A673 (cell line): ENCODE data around the gene SSR1. TPM values are rescaled to one million over a fixed set of nuclear protein-coding genes. Genes with fewer than 3 reads are reported as not detected.

Experiments used
- BruUV-seq: library from RNA; stranded (reverse); fragments of 400-500 nt; replicated peaks from 2 replicates; lab custom pipeline; 2021; lab: Mats Ljungman, UMichigan
- CTCF ChIA-PET: fragments of 300-600 bp; sonication (Branson Sonifier 250); formaldehyde crosslinking; loops from one replicate; lab custom pipeline; 2022; ENCODE audit warnings: antibody characterized with exemption; lab: Charles Lee
- POLR2A ChIA-PET: fragments of 300-600 bp; sonication (Branson Sonifier 250); formaldehyde crosslinking; loops from one replicate; lab custom pipeline; 2022; ENCODE audit warnings: antibody characterized with exemption; ENCODE audit not compliant: low non-redundant PET; lab: Charles Lee
- DNase-seq: peaks from one replicate; pipeline ENCODE4 v3.0.0-alpha.2; 2015; ENCODE audit warnings: low spot score
- H3K27ac ChIP-seq: fragments of 200-600 bp; sonication (generic); 2 replicates; pipeline ENCODE4 v1.5.1; 2016; ENCODE audit warnings: mixed run types, low read depth, mild to moderate bottlenecking, mixed read lengths, antibody characterized with exemption, low read length; ENCODE audit not compliant: poor library complexity, severe bottlenecking
- H3K27me3 ChIP-seq: fragments of 200-600 bp; sonication (generic); replicated peaks from 2 replicates; pipeline ENCODE4 v1.6.1; 2017; ENCODE audit warnings: mixed run types, low read depth, mild to moderate bottlenecking, mixed read lengths, antibody characterized with exemption, low read length; ENCODE audit not compliant: insufficient read depth, poor library complexity
- H3K36me3 ChIP-seq: fragments of 200-600 bp; sonication (generic); 2 replicates; pipeline ENCODE4 v1.6.1; 2016; ENCODE audit warnings: mixed run types, mild to moderate bottlenecking, mixed read lengths, antibody characterized with exemption, low read length; ENCODE audit not compliant: insufficient read depth, poor library complexity, severe bottlenecking
- H3K4me1 ChIP-seq: fragments of 200-600 bp; sonication (generic); 2 replicates; pipeline ENCODE4 v1.6.1; 2017; ENCODE audit warnings: mixed run types, mild to moderate bottlenecking, mixed read lengths, antibody characterized with exemption, low read length; ENCODE audit not compliant: insufficient read depth, poor library complexity, severe bottlenecking
- H3K4me3 ChIP-seq: fragments of 200-600 bp; sonication (generic); 2 replicates; pipeline ENCODE4 v1.5.1; 2016; ENCODE audit warnings: low read depth, mixed run types, mild to moderate bottlenecking, mixed read lengths, low read length; ENCODE audit not compliant: poor library complexity, severe bottlenecking
- H3K9me3 ChIP-seq: fragments of 200-600 bp; sonication (generic); 2 replicates; pipeline ENCODE4 v1.6.1; 2016; ENCODE audit warnings: mixed run types, low read depth, mild to moderate bottlenecking, mixed read lengths, antibody characterized with exemption, low read length; ENCODE audit not compliant: poor library complexity, severe bottlenecking
- CTCF ChIP-seq: fragments of 300-800, 200-600 bp; sonication (generic); conservative IDR thresholded peaks from 2 replicates; pipeline ENCODE4 v1.5.1; 2017; ENCODE audit warnings: low read depth, mild to moderate bottlenecking, antibody characterized with exemption, low read length, moderate library complexity, mixed read lengths
- EZH2 ChIP-seq: fragments of 200-600 bp; sonication (generic); IDR thresholded peaks from 2 replicates; pipeline ENCODE4 v1.6.1; 2017; ENCODE audit warnings: borderline replicate concordance, low read depth, mild to moderate bottlenecking, mixed read lengths, antibody characterized with exemption, low read length; ENCODE audit not compliant: poor library complexity, severe bottlenecking
- intact Hi-C: fragments of 100-400 bp; cut with micrococcal nuclease; formaldehyde crosslinking; loops from one replicate; pipeline ENCODE4 v1.10.0; 2022; ENCODE audit not compliant: unreplicated experiment
- total RNA-seq: library from RNA; stranded (reverse); gene quantifications from 2 replicates; pipeline ENCODE4 v1.2.3, GENCODE V29; 2021

Gene SSR1
- total RNA-seq, 1 experiment from 2014 or later: 161 TPM

GRCh38 chr6:7230327-7230691 lies 82.7 kb downstream of the SSR1 start:
- H3K4me1 ChIP-seq: no peaks in the 10 kb centered on the region
- CTCF ChIA-PET: no interaction called here
- H3K36me3 ChIP-seq: peaks cover 68% of the 10 kb centered on the region
- intact Hi-C loops: no loop called here
- H3K27me3 ChIP-seq: no peaks in the 10 kb centered on the region
- no peak overlapping the region for H3K27ac ChIP-seq
- TF ChIP-seq EZH2: no peak
- POLR2A ChIA-PET: no interaction called here
- H3K4me3 ChIP-seq: no peak overlapping the region
- BruUV-seq: no TSS peak
- H3K9me3 ChIP-seq: no peaks in the 10 kb centered on the region
- DNase-seq: no peak

GRCh38 chr6:7229376-7230326 lies 83.3 kb downstream of the SSR1 start:
- H3K4me1 ChIP-seq: no peaks in the 10 kb centered on the region
- no peak overlapping the region for H3K4me3 ChIP-seq
- H3K27ac ChIP-seq: no peak overlapping the region
- H3K27me3 ChIP-seq: no peaks in the 10 kb centered on the region
- no TSS peak for BruUV-seq
- DNase-seq: no peak
- POLR2A ChIA-PET: no interaction called here
- H3K36me3 ChIP-seq: peaks cover 68% of the 10 kb centered on the region
- no peaks in the 10 kb centered on the region for H3K9me3 ChIP-seq
- CTCF ChIA-PET: no interaction called here
- TF ChIP-seq EZH2 (no peak), CTCF (no peak)
- intact Hi-C loops: no loop called here

GRCh38 chr6:7228662-7229375 lies 84.2 kb downstream of the SSR1 start:
- ChIA-PET POLR2A (no interaction called here), CTCF (interaction anchor here (0.7 kb wide), 1 partner anchor 13 kb away, joined by 10 read pairs; no protein-coding TSS in a partner anchor)
- TF ChIP-seq EZH2: no peak
- no peak for TF ChIP-seq CTCF
- H3K36me3 ChIP-seq: peaks cover 68% of the 10 kb centered on the region
- DNase-seq: no peak
- H3K4me3 ChIP-seq: no peak overlapping the region
- no peaks in the 10 kb centered on the region for H3K27me3 ChIP-seq
- H3K9me3 ChIP-seq: no peaks in the 10 kb centered on the region
- intact Hi-C loops: no loop called here
- no TSS peak for BruUV-seq
- H3K27ac ChIP-seq: no peak overlapping the region
- H3K4me1 ChIP-seq: no peaks in the 10 kb centered on the region
